H9 (cell line): Measurements from ENCODE around the gene TPM3. TPM values are rescaled to one million over a fixed set of nuclear protein-coding genes. Genes with fewer than 3 reads are reported as not detected.

Source experiments
- DNase-seq: peaks from one replicate; pipeline ENCODE4 v3.0.0-alpha.2; 2017
- H2AFZ ChIP-seq: one replicate; pipeline ENCODE4 v1.6.1; 2013; ENCODE audit warnings: mild to moderate bottlenecking, low read length, control low read depth, moderate library complexity
- H2AK5ac ChIP-seq: 2 replicates; pipeline ENCODE4 v1.6.1; 2013; ENCODE audit warnings: low read length, control low read depth, mixed read lengths; ENCODE audit not compliant: insufficient read length
- H2BK120ac ChIP-seq: one replicate; pipeline ENCODE4 v1.6.1; 2013; ENCODE audit warnings: low read depth, mild to moderate bottlenecking, low read length, control low read depth, inconsistent platforms; ENCODE audit not compliant: poor library complexity, severe bottlenecking
- H2BK12ac ChIP-seq: 2 replicates; pipeline ENCODE4 v1.6.1; 2013; ENCODE audit warnings: low read length, control low read depth, mixed read lengths, low read depth; ENCODE audit not compliant: insufficient read length
- H2BK15ac ChIP-seq: 2 replicates; pipeline ENCODE4 v1.6.1; 2013; ENCODE audit warnings: low read depth, low read length, control low read depth
- H2BK20ac ChIP-seq: one replicate; pipeline ENCODE4 v1.6.1; 2013; ENCODE audit warnings: low read depth, mild to moderate bottlenecking, low read length, control low read depth, inconsistent platforms; ENCODE audit not compliant: poor library complexity, severe bottlenecking
- H2BK5ac ChIP-seq: 2 replicates; pipeline ENCODE4 v1.6.1; 2013; ENCODE audit warnings: low read length, control low read depth, mixed read lengths; ENCODE audit not compliant: insufficient read length
- H3K14ac ChIP-seq: 2 replicates; pipeline ENCODE4 v1.6.1; 2013; ENCODE audit warnings: low read length, control low read depth; ENCODE audit not compliant: insufficient read depth
- H3K18ac ChIP-seq: 2 replicates; pipeline ENCODE4 v1.6.1; 2013; ENCODE audit warnings: low read depth, mild to moderate bottlenecking, mixed read lengths, low read length, control low read depth; ENCODE audit not compliant: insufficient read length
- H3K23ac ChIP-seq: 2 replicates; pipeline ENCODE4 v1.6.1; 2013; ENCODE audit warnings: low read length, control low read depth, mixed read lengths, low read depth; ENCODE audit not compliant: insufficient read length
- H3K23me2 ChIP-seq: 2 replicates; pipeline ENCODE4 v1.6.1; 2013; ENCODE audit warnings: low read depth, mild to moderate bottlenecking, mixed read lengths, low read length, control low read depth; ENCODE audit not compliant: insufficient read length, poor library complexity, severe bottlenecking
- H3K27ac ChIP-seq: 2 replicates; pipeline ENCODE4 v1.5.1; 2013; ENCODE audit warnings: low read length, control low read depth, mixed read lengths, low read depth; ENCODE audit not compliant: insufficient read length
- H3K27me3 ChIP-seq: 2 replicates; pipeline ENCODE4 v1.6.1; 2013; ENCODE audit warnings: low read length, control low read depth, inconsistent platforms; ENCODE audit not compliant: insufficient read depth
- H3K4ac ChIP-seq: 2 replicates; pipeline ENCODE4 v1.6.1; 2013; ENCODE audit warnings: low read depth, mild to moderate bottlenecking, control low read depth, inconsistent platforms, low read length, moderate library complexity
- H3K4me1 ChIP-seq: 2 replicates; pipeline ENCODE4 v1.6.1; 2013; ENCODE audit warnings: low read length, control low read depth, inconsistent platforms; ENCODE audit not compliant: insufficient read depth
- H3K4me2 ChIP-seq: 2 replicates; pipeline ENCODE4 v1.6.1; 2013; ENCODE audit warnings: low read length, control low read depth, mixed read lengths; ENCODE audit not compliant: insufficient read length, insufficient read depth
- H3K56ac ChIP-seq: 2 replicates; pipeline ENCODE4 v1.6.1; 2013; ENCODE audit warnings: low read depth, mild to moderate bottlenecking, mixed read lengths, low read length, control low read depth; ENCODE audit not compliant: insufficient read length
- H3K79me1 ChIP-seq: 2 replicates; pipeline ENCODE4 v1.6.1; 2013; ENCODE audit warnings: low read depth, mild to moderate bottlenecking, moderate library complexity, low read length, control low read depth, inconsistent platforms; ENCODE audit not compliant: insufficient read depth, poor library complexity, severe bottlenecking
- H3K79me2 ChIP-seq: 2 replicates; pipeline ENCODE4 v1.6.1; 2013; ENCODE audit warnings: low read length, control low read depth, inconsistent platforms; ENCODE audit not compliant: insufficient read depth
- H3K9ac ChIP-seq: 2 replicates; pipeline ENCODE4 v1.6.1; 2013; ENCODE audit warnings: low read length, control low read depth, mixed read lengths; ENCODE audit not compliant: insufficient read length; ENCODE audit errors: extremely low read depth
- H3K9me3 ChIP-seq: one replicate; pipeline ENCODE4 v1.6.1; 2013; ENCODE audit warnings: low read depth, low read length, inconsistent platforms; ENCODE audit not compliant: control insufficient read depth
- H3T11ph ChIP-seq: one replicate; pipeline ENCODE4 v1.6.1; 2013; ENCODE audit warnings: mild to moderate bottlenecking, low read length, control low read depth, inconsistent platforms
- H4K20me1 ChIP-seq: one replicate; pipeline ENCODE4 v1.6.1; 2013; ENCODE audit not compliant: control insufficient read depth, insufficient read length, insufficient read depth
- H4K5ac ChIP-seq: 2 replicates; pipeline ENCODE4 v1.6.1; 2013; ENCODE audit warnings: low read depth, mild to moderate bottlenecking, mixed read lengths, low read length, control low read depth; ENCODE audit not compliant: insufficient read length
- H4K8ac ChIP-seq: replicated peaks from 2 replicates; pipeline ENCODE4 v1.6.1; 2013; ENCODE audit warnings: low read length, control low read depth, mixed read lengths, low read depth; ENCODE audit not compliant: insufficient read length
- H4K91ac ChIP-seq: 2 replicates; pipeline ENCODE4 v1.6.1; 2013; ENCODE audit warnings: low read depth, mild to moderate bottlenecking, moderate library complexity, mixed read lengths, low read length, control low read depth; ENCODE audit not compliant: insufficient read length
- H3K27ac Mint-ChIP-seq, 3 experiments: 2 replicates in 2 of 3; 3 replicates in 1 of 3; pipeline ENCODE4 v1.8.0; 2020 to 2021; ENCODE audit warnings: mixed read lengths in 3 of 3, mild to moderate bottlenecking in 1 of 3, moderate library complexity in 1 of 3
- H3K27me3 Mint-ChIP-seq: 2 replicates; pipeline ENCODE4 v1.8.0; 2021; ENCODE audit warnings: low read depth, mild to moderate bottlenecking, moderate library complexity, mixed read lengths
- H3K36me3 Mint-ChIP-seq, 3 experiments: 2 replicates in 2 of 3; 3 replicates in 1 of 3; pipeline ENCODE4 v1.8.0; 2020 to 2021; ENCODE audit warnings: low read depth in 3 of 3, mixed read lengths in 3 of 3; ENCODE audit not compliant: insufficient read depth in 1 of 3
- H3K4me1 Mint-ChIP-seq, 2 experiments: 2 replicates each; pipeline ENCODE4 v1.8.0; 2020; ENCODE audit warnings: mixed read lengths in 2 of 2
- H3K4me3 Mint-ChIP-seq, 2 experiments: 2 replicates in 1 of 2; 3 replicates in 1 of 2; pipeline ENCODE4 v1.8.0; 2020 to 2021; ENCODE audit warnings: mild to moderate bottlenecking in 2 of 2, mixed read lengths in 2 of 2, moderate library complexity in 1 of 2
- H3K9me3 Mint-ChIP-seq, 2 experiments: 2 replicates in 1 of 2; 3 replicates in 1 of 2; pipeline ENCODE4 v1.8.0; 2020; ENCODE audit warnings: mild to moderate bottlenecking in 2 of 2, mixed read lengths in 2 of 2, moderate library complexity in 1 of 2
- WGBS: extraction: QIAGEN DNeasy Blood & Tissue Kit; methylation state at CpG from one replicate; pipeline ENCODE4 v1.1.7; 2013; ENCODE audit warnings: missing lambda C conversion rate, low lambda C conversion rate, mixed read lengths; ENCODE audit not compliant: insufficient read length; ENCODE audit errors: extremely low coverage; 5-methylcytosine and 5-hydroxymethylcytosine counted together
- total RNA-seq: library from RNA; stranded (reverse); gene quantifications from 2 replicates; pipeline ENCODE4 v1.2.1, GENCODE V29; 2021
- TF ChIP-seq, protein P1 (sequence below): fragments of 200-600 bp; sonication (generic); conservative IDR thresholded peaks from 3 replicates; pipeline ENCODE4 v1.8.0; 2021; ENCODE audit warnings: antibody characterized with exemption, mild to moderate bottlenecking

The TPM3 gene
- total RNA-seq, 1 experiment from 2014 or later = 508 TPM

- Histone ChIP-seq H3K56ac (no peak overlapping the region), H3K23me2 (no peaks in the 10 kb centered on the region), H3K79me2 (peaks cover 5% of the 10 kb centered on the region; the same call in 1 of the 2 replicates), H3K14ac (no peak overlapping the region), H3K79me1 (no peaks in the 10 kb centered on the region), H3K18ac (no peak overlapping the region), H3K27me3 (no peaks in the 10 kb centered on the region), H3K4me2 (no peak overlapping the region), H3T11ph (no peak overlapping the region), H4K5ac (no peak overlapping the region), H3K27ac (no peak overlapping the region), H2BK5ac (no peak overlapping the region), H2BK120ac (no peak overlapping the region), H2AFZ (no peak overlapping the region), H3K4ac (no peak overlapping the region), H2BK15ac (no peak overlapping the region), H3K23ac (no peak overlapping the region), H2AK5ac (no peak overlapping the region), H4K8ac (no peak overlapping the region), H3K9ac (no peak overlapping the region), H4K91ac (no peak overlapping the region), H2BK12ac (no peak overlapping the region), H2BK20ac (no peak overlapping the region), H4K20me1 (no peaks in the 10 kb centered on the region), H3K4me1 (no peaks in the 10 kb centered on the region), H3K9me3 (no peaks in the 10 kb centered on the region)
- Mint-ChIP-seq H3K27ac (no peak overlapping the region), H3K36me3 (peaks cover 55 to 83% (median 83%) of the 10 kb centered on the region in 3 experiments), H3K27me3 (no peaks in the 10 kb centered on the region), H3K9me3 (no peaks in the 10 kb centered on the region), H3K4me3 (no peak overlapping the region), H3K4me1 (peaks cover 1 to 2% of the 10 kb centered on the region in 2 experiments)
- DNase-seq = no peak
- no CpG with 5 or more reads among the region's 1 CpG for WGBS
- TF ChIP-seq, protein P1, sequence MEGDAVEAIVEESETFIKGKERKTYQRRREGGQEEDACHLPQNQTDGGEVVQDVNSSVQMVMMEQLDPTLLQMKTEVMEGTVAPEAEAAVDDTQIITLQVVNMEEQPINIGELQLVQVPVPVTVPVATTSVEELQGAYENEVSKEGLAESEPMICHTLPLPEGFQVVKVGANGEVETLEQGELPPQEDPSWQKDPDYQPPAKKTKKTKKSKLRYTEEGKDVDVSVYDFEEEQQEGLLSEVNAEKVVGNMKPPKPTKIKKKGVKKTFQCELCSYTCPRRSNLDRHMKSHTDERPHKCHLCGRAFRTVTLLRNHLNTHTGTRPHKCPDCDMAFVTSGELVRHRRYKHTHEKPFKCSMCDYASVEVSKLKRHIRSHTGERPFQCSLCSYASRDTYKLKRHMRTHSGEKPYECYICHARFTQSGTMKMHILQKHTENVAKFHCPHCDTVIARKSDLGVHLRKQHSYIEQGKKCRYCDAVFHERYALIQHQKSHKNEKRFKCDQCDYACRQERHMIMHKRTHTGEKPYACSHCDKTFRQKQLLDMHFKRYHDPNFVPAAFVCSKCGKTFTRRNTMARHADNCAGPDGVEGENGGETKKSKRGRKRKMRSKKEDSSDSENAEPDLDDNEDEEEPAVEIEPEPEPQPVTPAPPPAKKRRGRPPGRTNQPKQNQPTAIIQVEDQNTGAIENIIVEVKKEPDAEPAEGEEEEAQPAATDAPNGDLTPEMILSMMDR = no peak
Measured at GRCh38 chr1:154213274-154213673, 21.4 kb upstream of the TPM3 start.
